Natural killer cell treated with Interleukin-12 subunit alpha and Interleukin-12 subunit beta and Interleukin-15 and Interleukin-18, amount 100 ng/mL, for 72 hours (primary cell): ENCODE results near the gene TSC22D4. TPM values are rescaled to one million over a fixed set of nuclear protein-coding genes. Genes with fewer than 3 reads are reported as not detected.

Experiments used
- ATAC-seq, 2 donors: fragments of 150-1000 bp; cut with Tn5 transposase in 1 of 2; sonication (Bioruptor Pico), chemical (Tn5 transposase) in 1 of 2; 2 replicates each; pipeline ENCODE4 v1.10.0; 2021
- DNase-seq: peaks from one replicate; pipeline ENCODE4 v3.0.0; 2022; ENCODE audit warnings: low spot score
- H3K27ac Mint-ChIP-seq, 2 donors: 1 replicate in 1 of 2; 2 replicates in 1 of 2; pipeline ENCODE4 v1.8.0; 2022; ENCODE audit warnings: mixed read lengths in 2 of 2, mild to moderate bottlenecking in 1 of 2, moderate library complexity in 1 of 2
- H3K27me3 Mint-ChIP-seq, 2 donors: 1 replicate in 1 of 2; 2 replicates in 1 of 2; pipeline ENCODE4 v1.8.0; 2022; ENCODE audit warnings: mixed read lengths in 2 of 2
- H3K36me3 Mint-ChIP-seq: one replicate; pipeline ENCODE4 v1.8.0; 2022; ENCODE audit warnings: mixed read lengths
- H3K4me1 Mint-ChIP-seq, 2 donors: 1 replicate in 1 of 2; 2 replicates in 1 of 2; pipeline ENCODE4 v1.8.0; 2022; ENCODE audit warnings: low read depth in 2 of 2, mixed read lengths in 2 of 2, mild to moderate bottlenecking in 1 of 2
- H3K4me3 Mint-ChIP-seq: one replicate; pipeline ENCODE4 v1.8.0; 2022; ENCODE audit warnings: mixed read lengths
- H3K9me3 Mint-ChIP-seq: 2 replicates; pipeline ENCODE4 v1.8.0; 2022; ENCODE audit warnings: mixed read lengths
- total RNA-seq, 2 donors: library from RNA; stranded (reverse); gene quantifications; one replicate each; pipeline ENCODE4 v1.2.3, GENCODE V29; 2022

TSC22D4 gene
- total RNA-seq, 2 donors from 2014 or later, result 129 to 134 TPM

DNA sequence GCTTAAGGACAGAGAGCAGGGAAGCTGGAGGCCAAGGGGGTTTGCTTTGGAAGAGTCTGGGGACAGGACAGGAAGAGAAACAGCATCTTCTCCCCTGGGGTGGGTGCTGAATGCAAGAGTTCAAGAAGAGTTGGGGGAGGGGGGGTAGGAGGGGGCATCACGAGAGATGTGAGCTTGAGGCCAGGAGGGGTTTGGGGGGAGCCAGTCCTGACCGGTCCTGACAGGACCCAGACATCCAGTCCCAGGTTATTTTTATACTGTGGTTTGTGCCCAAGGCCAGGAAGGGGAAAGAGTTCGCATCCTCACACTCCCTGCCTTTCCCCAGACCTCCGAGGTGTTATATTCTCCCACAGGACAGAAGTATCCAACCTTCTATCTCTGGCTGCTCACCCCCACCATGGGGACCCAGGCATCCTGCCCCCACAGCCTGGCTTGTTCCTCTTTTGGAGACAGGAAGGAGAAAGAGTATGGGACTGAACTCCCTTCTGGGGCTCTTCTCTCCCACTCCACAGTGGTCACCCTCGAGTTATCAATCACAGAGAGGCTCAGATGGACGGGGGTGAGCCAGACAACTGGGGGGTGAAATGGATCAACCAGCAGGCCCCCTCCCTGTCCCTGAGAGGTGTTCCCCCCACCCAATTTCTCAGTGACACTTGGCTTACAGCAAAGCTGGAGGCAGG is 2.8 kb downstream of the TSC22D4 start:
- Mint-ChIP-seq H3K27ac (peak overlapping the region; percentile 79 to 87), H3K4me1 (peaks cover 33 to 42% of the 10 kb centered on the region in 2 donors), H3K36me3 (peaks cover 13% of the 10 kb centered on the region), H3K4me3 (peak overlapping the region; percentile 100), H3K9me3 (no peaks in the 10 kb centered on the region), H3K27me3 (no peaks in the 10 kb centered on the region)
- ATAC-seq (no peak), DNase-seq (no peak)

DNA sequence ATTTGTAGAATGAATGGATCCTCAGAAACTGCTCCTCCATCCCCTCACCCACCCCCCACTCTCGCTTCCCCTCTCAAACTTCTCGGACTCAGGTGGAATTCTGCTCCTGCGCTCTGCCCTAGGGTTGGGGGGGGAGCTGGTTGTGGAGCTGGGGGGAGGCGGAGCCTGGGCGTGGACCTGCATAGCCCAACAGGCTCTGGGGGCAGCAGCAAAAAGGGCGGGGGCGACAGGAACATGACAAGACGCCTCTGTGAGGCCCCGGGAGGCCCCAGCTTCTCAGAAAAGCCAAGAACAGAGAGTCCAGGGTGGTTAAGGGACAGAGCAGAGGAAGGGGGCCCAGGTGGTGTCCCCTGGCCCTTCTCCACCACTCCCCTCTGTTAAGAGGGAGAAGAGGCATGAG is 3.5 kb downstream of the TSC22D4 start:
- no peaks in the 10 kb centered on the region for H3K27me3 Mint-ChIP-seq
- ATAC-seq (no peak), DNase-seq (no peak)
- H3K4me3 Mint-ChIP-seq, result peak overlapping the region; percentile 100
- H3K4me1 Mint-ChIP-seq, result peaks cover 33 to 42% of the 10 kb centered on the region in 2 donors
- H3K9me3 Mint-ChIP-seq, result no peaks in the 10 kb centered on the region
- peaks cover 13% of the 10 kb centered on the region for H3K36me3 Mint-ChIP-seq
- H3K27ac Mint-ChIP-seq, result peak overlapping the region; percentile 79 to 87

DNA sequence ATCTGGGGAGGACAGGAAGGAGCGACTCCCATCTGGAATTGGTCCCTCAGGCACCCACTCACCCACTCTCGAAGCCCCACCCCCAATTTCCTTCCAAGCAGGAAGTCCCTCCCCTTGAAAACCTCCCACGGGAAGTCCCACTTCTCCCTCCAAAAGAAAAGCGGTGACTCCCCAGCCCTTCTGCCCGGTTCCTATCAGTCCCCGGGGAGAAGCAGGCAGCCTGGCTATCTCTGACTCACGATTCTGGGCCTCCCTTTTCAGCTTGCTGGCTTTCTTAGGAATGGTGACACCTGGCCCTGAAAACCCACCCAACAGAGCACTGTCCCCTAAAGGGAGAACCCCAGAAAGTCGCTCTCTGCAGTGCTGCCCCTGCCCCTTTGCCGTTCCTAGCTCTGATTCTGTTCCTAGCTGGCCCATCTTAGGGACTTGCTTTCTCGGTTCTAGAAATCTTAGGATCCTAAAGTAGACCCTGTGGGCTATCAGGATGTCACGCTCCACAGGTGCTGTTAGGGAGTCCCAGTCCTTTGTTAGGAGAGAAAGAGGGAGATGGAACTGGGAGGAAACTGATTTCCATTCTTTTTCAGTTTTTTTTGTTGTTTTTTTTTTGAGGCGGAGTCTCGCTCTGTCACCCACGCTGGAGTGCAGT is 6.0 kb downstream of the TSC22D4 start:
- Mint-ChIP-seq H3K4me1 (peaks cover 33 to 43% of the 10 kb centered on the region in 2 donors), H3K36me3 (peaks cover 7% of the 10 kb centered on the region), H3K9me3 (no peaks in the 10 kb centered on the region), H3K27ac (peak overlapping the region; percentile 79 to 80), H3K27me3 (no peaks in the 10 kb centered on the region), H3K4me3 (peak overlapping the region; percentile 27)
- DNase-seq (no peak), ATAC-seq (no peak)

DNA sequence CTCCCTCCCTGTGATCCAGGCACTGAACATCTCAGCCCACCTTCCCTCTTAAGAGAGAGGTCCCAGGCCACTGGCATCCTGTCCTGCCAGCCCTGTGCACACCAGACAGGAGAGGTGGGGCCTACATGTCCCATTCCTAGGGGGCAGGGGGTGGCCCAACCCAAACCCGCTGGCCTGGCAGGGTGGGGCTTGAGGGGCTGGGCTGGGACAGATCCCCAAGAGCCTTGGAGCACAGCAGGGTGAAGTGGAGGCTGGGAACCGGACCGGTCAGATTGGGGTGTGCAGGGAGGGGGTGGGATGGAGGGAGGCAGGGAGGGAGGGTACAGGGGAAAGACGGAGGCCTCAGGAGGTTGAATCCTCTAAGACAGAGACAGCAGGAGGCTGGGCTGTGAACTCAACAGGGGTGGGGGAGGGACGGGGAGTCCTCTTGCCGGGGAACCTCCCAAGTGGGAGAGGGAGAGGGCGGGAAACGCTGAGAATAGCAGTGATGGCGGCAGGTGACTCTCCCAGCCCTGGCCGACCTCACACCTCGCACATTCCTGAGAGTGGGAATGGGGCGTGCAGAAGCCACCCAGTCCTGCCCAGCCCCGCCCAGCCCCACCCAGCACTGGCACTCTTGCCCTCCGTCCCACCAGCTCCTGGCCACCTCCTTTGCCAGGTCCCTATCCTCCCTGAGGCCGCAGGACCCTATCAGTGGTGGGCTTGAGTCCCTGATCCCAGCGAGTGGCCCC is 6.7 kb downstream of the TSC22D4 start:
- DNase-seq (no peak), ATAC-seq (no peak)
- Mint-ChIP-seq H3K27me3 (no peaks in the 10 kb centered on the region), H3K4me3 (no peak overlapping the region), H3K4me1 (peaks cover 33 to 45% of the 10 kb centered on the region in 2 donors), H3K27ac (peak overlapping the region in 1 of 2 donors; percentile 80), H3K9me3 (no peaks in the 10 kb centered on the region), H3K36me3 (peaks cover 7% of the 10 kb centered on the region)

GRCh38 chr7:100471021-100471420 is 8.0 kb downstream of the TSC22D4 start:
- Mint-ChIP-seq H3K4me3 (no peak overlapping the region), H3K4me1 (peaks cover 23 to 36% of the 10 kb centered on the region in 2 donors), H3K27ac (peak overlapping the region in 1 of 2 donors; percentile 23), H3K36me3 (no peaks in the 10 kb centered on the region), H3K27me3 (no peaks in the 10 kb centered on the region), H3K9me3 (no peaks in the 10 kb centered on the region)
- ATAC-seq, result peak in 1 of 2 donors; percentile 29
- DNase-seq, result no peak

GRCh38 chr7:100469227-100470044 is 9.6 kb downstream of the TSC22D4 start:
- H3K9me3 Mint-ChIP-seq, result no peaks in the 10 kb centered on the region
- peak; percentile 77 for DNase-seq
- peak; percentile 86 to 87 for ATAC-seq
- H3K27me3 Mint-ChIP-seq, result no peaks in the 10 kb centered on the region
- no peak overlapping the region for H3K27ac Mint-ChIP-seq
- H3K4me1 Mint-ChIP-seq, result peaks cover 12 to 26% of the 10 kb centered on the region in 2 donors
- H3K36me3 Mint-ChIP-seq, result no peaks in the 10 kb centered on the region
- H3K4me3 Mint-ChIP-seq, result no peak overlapping the region

- peaks cover under 1 to 14% of the 10 kb centered on the region in 2 donors for H3K4me1 Mint-ChIP-seq
- H3K27me3 Mint-ChIP-seq, result no peaks in the 10 kb centered on the region
- no peaks in the 10 kb centered on the region for H3K9me3 Mint-ChIP-seq
- no peak overlapping the region for H3K27ac Mint-ChIP-seq
- ATAC-seq (no peak), DNase-seq (no peak)
- no peaks in the 10 kb centered on the region for H3K36me3 Mint-ChIP-seq
- no peak overlapping the region for H3K4me3 Mint-ChIP-seq
Measured at GRCh38 chr7:100467638-100468373, 11.2 kb downstream of the TSC22D4 start.

DNA sequence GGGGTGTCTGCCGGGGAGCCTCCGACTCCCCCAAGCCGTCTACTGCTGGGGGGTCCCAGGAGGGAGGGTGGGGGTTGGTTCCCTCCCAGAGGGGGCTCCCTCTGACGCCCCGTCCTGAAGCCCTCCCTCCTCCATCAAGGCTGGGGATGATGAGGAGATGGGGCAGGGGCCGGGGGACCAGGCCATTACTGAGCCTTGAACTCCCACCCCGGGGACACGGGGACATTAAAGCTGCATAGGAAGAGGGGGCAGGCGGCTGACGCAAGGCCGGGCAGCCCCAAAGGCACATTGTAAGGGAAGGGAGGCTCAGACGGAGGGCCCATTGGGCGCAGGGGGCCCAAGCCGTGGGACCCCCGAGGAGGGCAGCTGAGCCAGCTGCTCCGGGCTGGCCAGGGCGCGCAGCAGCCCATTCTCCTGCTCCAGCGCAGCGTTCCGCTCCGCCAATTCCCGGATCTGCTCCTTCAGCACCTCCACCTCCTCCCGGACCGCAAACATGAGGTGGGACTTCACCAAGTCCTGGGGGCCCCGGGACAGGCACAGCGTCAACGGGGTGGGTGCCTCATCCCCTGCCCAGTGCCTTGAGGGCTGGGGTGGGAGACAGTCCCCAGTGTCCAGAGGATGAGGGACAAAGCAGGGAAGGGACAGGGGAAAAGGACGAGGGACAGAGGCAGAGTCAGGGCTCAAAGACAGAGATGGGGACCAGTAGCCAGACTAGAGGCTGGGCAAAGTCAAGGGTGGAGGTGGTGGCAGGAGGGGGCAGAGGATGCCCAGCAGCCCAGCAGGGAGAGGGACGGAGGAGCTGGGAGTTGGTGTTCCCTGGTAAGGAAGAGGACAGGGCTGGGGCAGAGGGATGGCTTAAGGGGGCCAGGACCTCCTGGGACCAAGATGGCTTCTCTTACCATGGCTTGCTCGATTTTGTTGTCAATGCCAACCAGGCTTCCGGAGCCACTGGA is 12.1 kb downstream of the TSC22D4 start:
- no peaks in the 10 kb centered on the region for H3K36me3 Mint-ChIP-seq
- no peaks in the 10 kb centered on the region for H3K27me3 Mint-ChIP-seq
- H3K9me3 Mint-ChIP-seq, result no peaks in the 10 kb centered on the region
- H3K4me1 Mint-ChIP-seq, result peaks cover 0 to 11% of the 10 kb centered on the region in 2 donors
- ATAC-seq, result no peak
- DNase-seq, result no peak
- H3K27ac Mint-ChIP-seq, result no peak overlapping the region
- no peak overlapping the region for H3K4me3 Mint-ChIP-seq

DNA sequence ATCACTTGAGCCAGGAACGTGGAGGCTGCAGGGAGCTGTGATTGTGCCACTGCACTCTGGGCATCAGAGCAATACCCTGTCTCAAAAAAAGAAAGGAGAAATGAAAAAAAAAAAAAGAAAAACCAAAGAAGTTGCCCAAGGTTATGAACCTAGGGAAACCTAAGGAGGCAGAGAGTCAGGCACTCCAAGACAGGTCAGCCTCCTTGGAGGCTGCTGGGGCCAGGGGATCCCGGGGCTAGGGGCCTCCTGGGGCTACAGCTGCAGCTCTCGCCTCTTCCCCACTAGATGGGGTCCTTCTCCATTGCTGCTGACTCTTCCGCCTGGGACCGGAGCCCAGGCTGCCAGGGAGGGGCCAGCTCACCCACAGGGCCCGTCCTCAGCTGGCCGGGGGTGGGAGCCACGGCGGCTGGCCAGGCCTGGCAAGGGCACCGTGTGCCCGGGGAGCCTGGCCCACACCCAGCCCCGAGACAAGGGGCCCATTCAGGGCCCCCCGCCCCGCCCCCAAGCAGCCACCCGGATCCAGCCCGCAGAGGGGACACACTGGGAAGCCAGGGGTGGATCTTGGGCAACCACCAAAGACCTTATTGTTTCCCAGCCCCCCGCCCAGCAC is 13.2 kb downstream of the TSC22D4 start:
- Mint-ChIP-seq H3K4me1 (peaks cover 0 to 9% of the 10 kb centered on the region in 2 donors), H3K9me3 (no peaks in the 10 kb centered on the region), H3K27ac (no peak overlapping the region), H3K36me3 (no peaks in the 10 kb centered on the region), H3K4me3 (no peak overlapping the region), H3K27me3 (no peaks in the 10 kb centered on the region)
- ATAC-seq (no peak), DNase-seq (no peak)

DNA sequence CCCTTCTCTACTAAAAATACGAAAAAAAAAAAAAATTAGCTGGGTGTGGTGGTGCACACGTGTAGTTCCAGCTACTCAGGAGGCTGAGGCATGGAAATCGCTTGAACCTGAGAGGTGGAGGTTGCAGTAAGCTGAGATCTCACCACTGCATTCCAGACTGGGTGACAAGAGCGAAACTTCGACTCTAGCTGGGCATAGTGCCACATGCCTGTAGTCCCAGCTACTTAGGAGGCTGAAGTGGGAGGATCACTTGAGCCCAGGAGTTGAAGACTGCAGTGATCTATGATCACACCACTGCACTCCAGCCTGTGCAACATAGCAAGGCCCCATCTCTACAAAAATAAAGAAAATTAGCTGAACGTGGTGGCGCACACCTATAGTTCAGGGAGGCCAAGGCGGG is 13.7 kb downstream of the TSC22D4 start:
- Mint-ChIP-seq H3K27me3 (no peaks in the 10 kb centered on the region), H3K9me3 (no peaks in the 10 kb centered on the region), H3K36me3 (no peaks in the 10 kb centered on the region), H3K27ac (no peak overlapping the region), H3K4me3 (no peak overlapping the region), H3K4me1 (peaks cover 0 to 9% of the 10 kb centered on the region in 2 donors)
- ATAC-seq (no peak), DNase-seq (no peak)

DNA sequence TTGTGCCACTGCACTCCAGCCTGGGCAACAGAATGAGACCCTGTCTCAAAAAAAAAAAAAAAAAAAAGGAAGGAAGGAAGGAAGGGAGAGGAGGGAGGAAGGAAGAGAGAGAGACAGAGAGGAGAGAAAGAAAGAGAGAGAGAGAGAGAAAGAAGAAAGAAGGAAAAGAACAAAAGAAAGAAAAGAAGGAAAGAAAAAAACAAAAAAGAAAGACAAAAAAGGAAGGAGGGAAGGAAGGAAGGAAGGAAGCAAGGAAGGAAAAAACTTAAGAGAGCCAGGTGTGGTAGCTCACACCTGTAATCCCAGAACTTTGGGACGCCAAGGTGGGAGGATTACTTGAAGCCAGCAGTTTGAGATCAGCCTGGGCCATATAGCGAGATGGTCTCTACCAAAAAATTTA is 14.2 kb downstream of the TSC22D4 start:
- Mint-ChIP-seq H3K36me3 (no peaks in the 10 kb centered on the region), H3K27ac (no peak overlapping the region), H3K4me3 (no peak overlapping the region), H3K9me3 (no peaks in the 10 kb centered on the region), H3K27me3 (no peaks in the 10 kb centered on the region), H3K4me1 (peaks cover 0 to 6% of the 10 kb centered on the region in 2 donors)
- ATAC-seq, result no peak
- DNase-seq, result no peak

- Mint-ChIP-seq H3K4me1 (peaks cover 0 to 4% of the 10 kb centered on the region in 2 donors), H3K27ac (no peak within 1 kb of the TSS), H3K4me3 (no peak within 1 kb of the TSS), H3K36me3 (no peaks in the 10 kb centered on the region), H3K9me3 (no peaks in the 10 kb centered on the region), H3K27me3 (no peaks in the 10 kb centered on the region)
- ATAC-seq, result no peak
- DNase-seq, result no peak
Measured at GRCh38 chr7:100464210-100464660, 14.8 kb downstream of the TSC22D4 start, which contains the start of gene SPACDR. TSS of gene SPACDR (minus strand) at chr7:100464260. CDS start at chr7:100464025, 235 bp downstream.
